CD4-positive, alpha-beta T cell treated with Interferon alpha-2 for 1 hour (primary cell): ENCODE results near the gene INTS6.

Source experiments
- DNase-seq, 2 donors: peaks; one replicate each; pipeline ENCODE4 v3.0.0-alpha.2; 2020 to 2022

INTS6 gene

DNA sequence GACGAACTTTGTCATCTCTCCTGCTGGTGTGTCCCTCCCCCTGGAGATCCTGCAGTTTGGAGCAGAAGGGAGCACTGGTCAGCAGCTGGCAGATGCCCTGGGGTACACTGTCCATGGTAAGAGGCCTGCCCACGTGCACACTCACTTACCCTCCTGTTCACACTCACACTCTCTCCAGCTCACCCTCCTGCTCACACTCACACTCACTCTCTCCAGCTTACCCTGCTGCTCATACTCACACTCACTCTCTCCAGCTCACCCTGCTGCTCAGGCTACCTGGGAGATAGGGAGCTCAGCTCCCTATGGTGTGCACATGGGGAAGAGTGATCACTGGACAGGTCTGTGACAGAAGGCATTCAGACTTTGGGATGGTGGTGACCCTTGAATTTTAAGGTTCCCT lies 111.6 kb downstream of the INTS6 start:
- no peak for DNase-seq

GRCh38 chr13:51339952-51340732 lies 112.7 kb downstream of the INTS6 start:
- no peak for DNase-seq

GRCh38 chr13:51339354-51339753 lies 113.5 kb downstream of the INTS6 start, which contains the start of gene SERPINE3:
TSS of gene SERPINE3 (plus strand) at chr13:51339691. CDS start at chr13:51341092, 1,401 bp downstream.
- no peak for DNase-seq

DNA sequence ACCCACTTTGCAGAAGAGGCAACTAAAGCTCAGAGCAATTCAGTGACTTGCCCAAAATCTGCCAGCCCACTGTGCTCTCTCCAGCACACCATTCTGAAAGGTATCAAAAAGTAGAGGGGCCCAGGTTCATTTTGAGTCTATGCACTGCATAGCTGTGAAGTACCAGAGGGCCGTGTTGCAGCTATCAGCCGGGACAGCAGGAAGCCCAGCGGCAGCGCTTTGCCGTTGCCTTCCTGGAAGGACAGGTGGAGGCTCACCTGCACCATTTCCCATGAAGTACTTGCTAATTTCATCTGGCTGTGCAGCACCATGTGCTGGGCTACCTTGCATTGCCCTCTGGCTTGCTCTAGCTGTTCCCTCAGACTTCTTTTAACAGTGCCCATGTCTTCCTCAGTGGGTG lies 116.1 kb downstream of the INTS6 start:
- no peak for DNase-seq

- no peak for DNase-seq
These were observed 119.0 kb downstream of the INTS6 start for GRCh38 chr13:51333826-51334225.

- no peak for DNase-seq
These were observed 119.4 kb downstream of the INTS6 start for GRCh38 chr13:51333421-51333820.

DNA sequence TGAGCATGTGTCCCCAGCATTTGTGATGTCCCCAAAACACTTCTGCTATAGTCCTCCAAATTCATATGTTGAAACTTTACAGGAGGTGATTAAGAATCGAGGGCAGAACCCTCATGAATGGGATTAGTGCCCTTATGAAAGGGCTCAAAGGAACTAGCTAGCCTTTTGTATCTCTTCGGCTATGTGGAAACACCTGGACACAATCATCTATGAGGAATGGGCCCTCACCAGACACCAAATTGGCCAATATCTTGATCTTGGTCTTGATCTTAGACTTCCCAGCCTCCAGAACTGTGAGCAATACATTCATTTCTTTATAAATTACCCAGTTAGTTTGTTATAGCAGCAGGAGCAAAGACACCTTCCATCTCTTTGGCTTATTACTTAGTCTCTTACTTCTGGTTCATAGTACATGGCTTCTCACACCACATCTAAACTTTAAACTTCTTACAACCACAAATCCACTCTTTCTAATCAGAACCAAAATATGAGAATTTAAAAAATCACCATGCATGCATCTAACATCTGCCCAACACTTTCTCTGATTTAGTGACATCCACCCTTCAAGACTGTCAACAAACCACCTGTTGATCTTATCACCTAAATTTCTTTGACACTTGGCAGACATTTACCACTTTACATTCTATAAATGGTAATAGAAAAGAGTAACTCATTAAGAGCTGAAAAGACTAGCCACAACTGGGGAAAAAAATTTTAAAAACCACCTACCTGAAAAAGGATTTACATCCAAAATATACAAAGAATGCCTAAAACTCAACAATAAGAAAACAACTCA lies 120.1 kb downstream of the INTS6 start:
- DNase-seq, result no peak

DNA sequence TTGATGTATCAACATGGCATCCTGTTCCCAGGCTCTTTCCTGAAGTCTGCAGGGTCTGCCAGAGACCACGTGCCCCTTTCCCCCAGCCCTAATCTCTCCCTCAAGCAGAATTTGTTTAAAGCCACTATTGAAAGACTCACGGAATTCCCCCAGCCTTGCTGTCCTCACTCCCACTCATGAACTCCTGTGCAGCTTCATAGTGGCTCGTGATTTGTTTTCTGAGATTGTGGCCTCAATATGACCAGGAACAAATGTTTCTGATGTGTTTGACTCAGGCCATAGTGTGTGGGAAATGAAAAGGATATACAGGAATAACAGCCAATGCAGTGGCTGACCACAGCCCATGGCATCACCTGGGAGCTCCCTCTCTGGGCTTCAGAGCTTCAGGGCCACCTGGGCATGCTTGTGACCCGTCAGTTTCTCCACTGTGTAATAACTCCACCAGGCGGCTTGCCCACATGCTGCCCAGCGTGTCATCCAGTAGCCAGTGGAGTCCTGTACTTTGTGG lies 121.4 kb downstream of the INTS6 start:
- DNase-seq, result no peak

GRCh38 chr13:51330791-51331190 lies 122.0 kb downstream of the INTS6 start:
- no peak for DNase-seq

- DNase-seq, result no peak
These were observed 123.2 kb downstream of the INTS6 start for GRCh38 chr13:51329606-51330005.

DNA sequence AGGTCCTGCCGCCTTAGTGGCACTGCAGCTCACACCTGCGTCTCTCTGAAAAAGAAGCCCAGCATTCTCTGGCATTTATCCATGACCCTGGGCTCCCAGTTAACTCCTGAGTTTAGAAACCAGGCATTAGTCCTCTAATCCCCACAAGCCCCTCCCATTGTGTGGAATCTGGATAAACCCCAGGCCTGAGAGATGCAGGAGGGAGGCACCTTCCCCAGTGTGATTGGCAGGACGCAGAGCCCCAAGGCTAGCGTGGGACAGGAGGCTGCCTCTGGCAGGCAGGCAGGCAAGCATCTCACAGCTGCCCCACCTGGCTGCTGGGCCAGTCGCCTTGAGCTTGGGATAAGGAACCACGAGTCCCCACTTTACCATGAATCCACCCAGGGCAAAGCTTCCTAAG lies 124.3 kb downstream of the INTS6 start:
- DNase-seq, result no peak

DNA sequence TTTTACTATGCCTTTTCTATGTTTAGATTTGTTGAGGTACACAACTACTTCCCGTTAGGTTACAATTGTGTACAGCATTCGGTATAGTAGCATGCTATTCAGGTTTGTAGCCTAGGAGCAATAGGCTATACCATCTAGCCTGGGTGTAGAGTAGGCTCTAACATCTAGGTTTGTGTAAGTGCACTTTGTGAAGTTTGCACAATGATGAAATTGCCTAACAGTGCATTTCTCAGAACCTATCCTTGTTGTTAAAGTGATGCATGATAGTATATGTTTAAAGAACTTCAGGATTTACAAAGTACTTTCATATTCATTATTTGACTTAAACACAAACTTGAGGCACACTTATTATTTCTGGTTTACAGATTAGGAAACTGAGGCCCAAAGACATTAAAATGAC lies 124.9 kb downstream of the INTS6 start:
- no peak for DNase-seq

DNA sequence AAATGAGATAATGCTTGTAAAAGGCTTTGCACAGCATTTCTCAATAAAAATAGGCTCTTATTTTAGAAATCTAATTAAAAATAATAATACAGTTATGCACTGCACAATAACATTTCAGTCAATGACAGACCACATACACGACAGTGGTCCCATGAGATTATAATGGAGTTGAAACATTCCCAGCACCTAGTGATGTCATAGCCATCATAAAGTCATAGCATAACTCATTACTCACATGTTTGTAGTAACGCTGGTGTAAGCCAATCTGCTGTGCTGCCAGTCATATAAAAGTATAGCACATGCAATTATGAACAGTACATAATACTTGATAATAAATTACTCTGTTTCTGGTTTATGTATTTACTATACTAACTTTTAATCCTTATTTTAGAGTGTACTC lies 126.1 kb downstream of the INTS6 start:
- no peak for DNase-seq

GRCh38 chr13:51325837-51326236 lies 127.0 kb downstream of the INTS6 start:
- DNase-seq, result no peak

DNA sequence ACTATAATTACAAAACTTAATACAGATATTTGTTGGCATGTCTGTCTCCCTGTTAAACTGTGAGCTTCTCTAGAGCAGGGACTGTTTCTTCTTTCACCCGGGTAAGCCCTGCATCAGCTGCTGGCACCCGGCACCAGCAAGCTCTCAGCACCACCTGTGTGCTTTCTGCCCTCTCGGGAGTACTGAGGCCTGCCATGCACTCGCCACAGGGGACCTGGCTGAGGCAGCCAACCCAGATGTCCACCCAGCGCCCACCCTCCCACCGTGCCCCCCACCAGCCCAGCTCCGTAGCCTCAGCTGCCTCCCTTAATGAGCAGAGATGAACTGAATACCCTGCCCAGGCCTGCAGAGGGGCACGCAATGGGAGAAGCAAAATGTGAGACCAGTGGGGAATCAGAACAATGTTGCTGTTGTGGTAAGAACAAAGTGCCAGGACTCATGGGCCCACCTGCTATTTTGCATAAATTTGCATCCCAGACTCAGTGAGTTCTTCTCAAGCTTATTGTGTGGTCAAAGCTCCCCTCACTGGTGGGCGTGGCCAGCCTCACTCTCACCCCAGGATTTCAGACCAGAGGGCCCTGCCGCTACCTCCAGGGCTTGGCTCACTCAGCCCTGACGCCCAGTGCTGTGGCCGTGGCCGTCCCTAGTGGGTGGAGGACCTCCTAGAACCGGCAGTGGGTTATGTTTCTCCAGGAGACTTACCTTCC lies 128.0 kb downstream of the INTS6 start:
- no peak for DNase-seq

DNA sequence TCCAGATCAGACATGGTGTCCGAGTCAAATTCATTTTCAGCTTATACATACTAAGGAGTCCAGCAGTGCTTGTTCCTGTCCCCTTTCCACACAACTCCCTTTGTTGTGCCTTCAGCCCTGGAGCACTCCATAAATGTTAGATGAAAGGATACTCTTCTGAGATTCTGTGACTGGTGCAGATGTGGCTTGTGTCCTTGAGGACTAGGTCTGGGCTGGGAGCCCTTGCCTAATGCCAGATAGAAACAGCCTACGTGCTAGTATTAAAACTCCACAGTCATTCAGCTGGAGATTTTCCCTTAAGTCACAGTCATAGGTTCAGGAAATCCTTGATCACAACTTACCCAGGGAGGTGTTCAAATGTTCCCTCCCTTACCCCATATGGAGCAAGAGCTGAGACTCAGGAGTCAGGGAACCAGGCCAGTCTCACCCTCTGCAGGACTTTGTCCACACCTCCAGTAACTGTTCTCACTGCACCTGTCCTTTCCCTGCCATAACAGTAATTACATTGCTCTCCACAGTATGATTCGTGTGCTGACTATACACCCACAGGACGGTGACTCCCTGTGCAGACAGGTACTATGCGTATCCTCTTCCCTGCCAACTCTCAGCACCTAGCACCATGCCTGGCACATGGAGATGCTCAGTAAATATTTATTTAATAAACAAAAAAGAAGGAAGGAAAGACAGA lies 128.9 kb downstream of the INTS6 start:
- DNase-seq, result no peak

DNA sequence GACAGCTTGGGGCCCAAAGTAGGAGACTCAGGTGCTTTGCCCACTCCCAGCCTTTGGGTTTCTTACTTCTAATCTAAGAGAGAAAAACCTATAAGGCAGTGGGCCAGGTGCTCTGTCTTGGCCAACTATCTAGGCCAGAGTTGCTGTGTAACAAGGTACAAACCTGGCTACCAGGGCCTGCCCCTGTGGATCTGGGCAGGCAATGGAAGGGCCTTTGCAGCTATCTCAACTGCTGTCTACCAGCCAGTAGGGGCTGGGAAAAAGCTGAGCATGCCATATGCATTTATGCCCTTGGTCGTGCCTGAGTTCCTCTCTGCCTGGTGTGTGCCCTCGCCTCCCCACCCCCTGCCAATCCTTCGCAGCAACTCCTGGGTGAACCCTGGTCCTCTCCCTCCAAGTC lies 130.0 kb downstream of the INTS6 start:
- no peak for DNase-seq

DNA sequence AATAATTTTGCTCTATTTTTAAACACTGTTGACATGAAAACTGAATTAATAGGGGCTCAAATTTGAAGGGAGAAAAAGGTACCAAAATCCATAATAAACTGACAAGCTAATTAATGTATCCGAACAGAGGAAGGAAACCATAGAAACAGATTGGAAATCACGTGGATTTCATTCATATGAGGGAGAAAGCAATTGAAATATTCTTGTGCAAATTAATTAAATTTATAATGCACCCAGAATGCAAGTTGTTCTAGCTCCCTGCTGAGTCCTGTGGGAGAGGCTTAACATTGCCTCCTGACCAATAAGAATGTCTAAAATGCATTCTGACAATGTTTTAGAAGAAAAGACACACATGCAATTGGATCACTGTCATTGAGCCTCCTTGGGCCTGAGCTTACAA lies 131.0 kb downstream of the INTS6 start:
- no peak for DNase-seq

- DNase-seq, result no peak
These were observed 134.0 kb downstream of the INTS6 start for GRCh38 chr13:51318876-51319275.

DNA sequence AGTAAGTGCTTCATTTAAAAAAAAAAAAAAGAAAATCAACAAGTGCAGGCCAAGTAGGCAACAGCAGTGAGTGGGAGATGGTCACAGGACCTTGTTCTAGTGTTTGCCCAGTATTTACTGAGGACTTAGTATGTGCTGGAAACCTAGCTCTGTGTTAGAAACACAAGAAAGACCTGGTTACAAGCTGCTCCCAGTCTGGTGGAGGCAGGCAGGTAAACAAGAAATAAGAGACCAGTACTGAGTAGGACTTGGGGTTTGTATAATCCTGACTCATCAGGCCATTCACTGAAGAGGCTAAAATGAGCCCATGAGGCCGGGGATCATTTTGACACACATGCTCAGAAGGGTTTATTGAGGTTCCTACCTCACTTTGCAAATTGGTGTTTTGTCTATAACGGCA lies 134.8 kb downstream of the INTS6 start:
- DNase-seq, result no peak

GRCh38 chr13:51317262-51317661 lies 135.6 kb downstream of the INTS6 start:
- no peak for DNase-seq

DNA sequence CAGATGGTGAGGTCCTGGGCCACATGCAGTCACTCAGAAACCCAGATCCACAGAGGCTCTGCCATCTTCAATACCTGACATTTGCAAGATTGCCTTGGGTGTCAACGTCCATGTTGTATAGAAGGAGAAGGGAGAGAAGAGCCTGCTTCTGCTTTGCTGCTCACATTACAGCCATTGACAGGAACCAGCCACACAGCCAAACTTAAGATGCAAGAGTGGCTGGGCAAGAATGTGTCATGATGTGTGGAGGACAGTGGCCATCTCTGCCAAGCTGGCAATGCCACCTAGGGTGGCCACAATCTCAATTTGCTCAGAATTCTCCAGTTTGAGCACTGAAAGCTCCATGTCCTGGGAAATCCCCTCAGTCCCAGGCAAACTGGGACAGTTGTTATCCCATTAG lies 139.2 kb downstream of the INTS6 start:
- no peak for DNase-seq
